ENCODE data around the gene CISH. TPM values are rescaled to one million over a fixed set of nuclear protein-coding genes. Genes with fewer than 3 reads are reported as not detected.
A peak's percentile ranks its signal among the peaks of the same experiment; 100 is the strongest.

CISH gene
- 8.4 and 8.6 TPM in 2 replicates for total RNA-seq (2014; rRNA removed; shearing (Covaris generic))

- DNase-seq, result peak; percentile 96 to 97
- H3K27ac ChIP-seq, result peak within 1 kb of the TSS; percentile 66
- H3K9me3 ChIP-seq (replicated peaks), result no peaks in the 10 kb centered on the region
- H3K27me3 ChIP-seq, result no peaks in the 10 kb centered on the region
- H3K4me3 ChIP-seq, result peak within 1 kb of the TSS; percentile 69
- peaks cover 3% of the 10 kb centered on the region for H3K36me3 ChIP-seq
- H3K4me1 ChIP-seq, result peaks cover 3% of the 10 kb centered on the region
Measured at GRCh38 chr3:50611464-50612233, at the start of gene CISH. TSS of gene CISH (minus strand) at chr3:50611774. CDS start at chr3:50611650, 124 bp downstream.

- no peaks in the 10 kb centered on the region for H3K4me1 ChIP-seq
- no peak overlapping the region for H3K27ac ChIP-seq
- DNase-seq, result no peak
- no peaks in the 10 kb centered on the region for H3K27me3 ChIP-seq
- H3K4me3 ChIP-seq, result no peak overlapping the region
- no peaks in the 10 kb centered on the region for H3K9me3 ChIP-seq (replicated peaks)
- no peaks in the 10 kb centered on the region for H3K36me3 ChIP-seq
Measured at GRCh38 chr3:50660386-50660785, 48.8 kb upstream of the CISH start.

GRCh38 chr3:50658831-50659230 lies 47.3 kb upstream of the CISH start:
- no peak for DNase-seq
- Histone ChIP-seq H3K27ac (no peak overlapping the region), H3K36me3 (no peaks in the 10 kb centered on the region), H3K4me1 (no peaks in the 10 kb centered on the region), H3K9me3 (replicated peaks) (no peaks in the 10 kb centered on the region), H3K27me3 (no peaks in the 10 kb centered on the region), H3K4me3 (no peak overlapping the region)

DNA sequence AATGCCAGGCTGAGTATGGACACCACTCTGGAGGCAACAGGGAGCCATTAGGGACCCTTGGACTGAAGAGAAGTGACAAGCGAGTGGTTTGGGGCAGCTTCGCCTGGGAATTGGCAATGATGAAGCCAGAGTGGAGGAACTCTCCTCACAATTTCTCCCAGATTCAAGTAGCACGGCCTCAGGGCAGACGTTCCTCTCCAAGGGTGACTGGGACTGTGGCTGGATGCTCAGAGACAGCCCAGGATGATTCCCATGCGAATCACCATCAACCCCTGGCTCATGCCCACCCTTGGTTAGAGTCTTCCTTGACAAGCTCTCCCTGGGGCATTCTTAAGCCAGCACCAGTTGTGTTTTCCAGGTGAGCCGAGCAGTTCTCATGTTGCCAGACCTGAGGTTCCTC lies 46.8 kb upstream of the CISH start:
- Histone ChIP-seq H3K4me1 (no peaks in the 10 kb centered on the region), H3K9me3 (replicated peaks) (no peaks in the 10 kb centered on the region), H3K27me3 (no peaks in the 10 kb centered on the region), H3K4me3 (no peak overlapping the region), H3K27ac (no peak overlapping the region), H3K36me3 (no peaks in the 10 kb centered on the region)
- DNase-seq, result no peak

GRCh38 chr3:50657816-50658215 lies 46.2 kb upstream of the CISH start:
- Histone ChIP-seq H3K27me3 (no peaks in the 10 kb centered on the region), H3K27ac (no peak overlapping the region), H3K36me3 (no peaks in the 10 kb centered on the region), H3K4me1 (no peaks in the 10 kb centered on the region), H3K9me3 (replicated peaks) (no peaks in the 10 kb centered on the region), H3K4me3 (no peak overlapping the region)
- DNase-seq, result no peak

- Histone ChIP-seq H3K4me3 (no peak overlapping the region), H3K4me1 (no peaks in the 10 kb centered on the region), H3K27me3 (no peaks in the 10 kb centered on the region), H3K9me3 (replicated peaks) (no peaks in the 10 kb centered on the region), H3K36me3 (no peaks in the 10 kb centered on the region), H3K27ac (no peak overlapping the region)
- no peak for DNase-seq
Measured at GRCh38 chr3:50657407-50657806, 45.8 kb upstream of the CISH start.

DNA sequence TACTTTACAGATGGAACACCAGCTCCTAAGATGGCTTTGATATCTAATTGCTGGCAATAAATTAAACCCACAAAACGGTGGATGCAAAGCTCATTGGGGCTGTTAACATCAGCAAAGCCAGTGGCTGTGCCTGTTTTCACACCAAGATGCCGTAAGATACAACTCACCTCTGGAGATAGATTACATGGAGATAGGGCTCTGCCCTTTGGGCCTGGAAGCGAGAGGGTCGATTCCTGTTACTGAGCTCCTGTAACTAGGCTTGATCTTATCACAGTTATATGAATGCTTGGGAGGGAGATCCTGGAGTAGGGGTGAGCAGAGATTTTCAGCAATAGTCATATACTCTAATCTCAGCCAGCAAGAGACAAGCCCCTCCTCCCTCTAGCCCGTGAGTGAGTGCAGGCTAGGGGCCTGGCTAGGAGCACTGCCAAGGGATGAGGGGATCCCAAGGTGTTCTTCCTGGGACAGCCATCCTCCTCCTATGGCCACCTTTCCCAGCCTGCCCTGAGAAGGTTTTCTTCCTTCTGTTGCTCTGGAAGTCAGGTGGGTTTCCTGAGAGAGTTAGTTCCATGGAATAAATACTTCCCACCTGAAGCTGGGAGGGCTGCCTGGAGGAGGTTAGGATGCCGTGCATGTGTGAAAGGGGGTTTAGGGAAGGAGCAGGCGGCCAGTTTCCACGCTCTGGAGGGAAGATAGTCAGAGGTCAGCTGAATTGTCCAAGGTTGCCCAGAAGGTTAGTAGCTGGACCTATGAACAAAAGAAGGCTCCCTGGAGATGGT lies 45.0 kb upstream of the CISH start:
- Histone ChIP-seq H3K27ac (no peak overlapping the region), H3K4me1 (no peaks in the 10 kb centered on the region), H3K9me3 (replicated peaks) (no peaks in the 10 kb centered on the region), H3K4me3 (no peak overlapping the region), H3K27me3 (no peaks in the 10 kb centered on the region), H3K36me3 (no peaks in the 10 kb centered on the region)
- no peak for DNase-seq

- no peak overlapping the region for H3K4me3 ChIP-seq
- H3K27me3 ChIP-seq, result no peaks in the 10 kb centered on the region
- H3K36me3 ChIP-seq, result no peaks in the 10 kb centered on the region
- no peak for DNase-seq
- no peak overlapping the region for H3K27ac ChIP-seq
- H3K4me1 ChIP-seq, result no peaks in the 10 kb centered on the region
- H3K9me3 ChIP-seq (replicated peaks), result no peaks in the 10 kb centered on the region
Measured at GRCh38 chr3:50655009-50655830, 43.6 kb upstream of the CISH start.

DNA sequence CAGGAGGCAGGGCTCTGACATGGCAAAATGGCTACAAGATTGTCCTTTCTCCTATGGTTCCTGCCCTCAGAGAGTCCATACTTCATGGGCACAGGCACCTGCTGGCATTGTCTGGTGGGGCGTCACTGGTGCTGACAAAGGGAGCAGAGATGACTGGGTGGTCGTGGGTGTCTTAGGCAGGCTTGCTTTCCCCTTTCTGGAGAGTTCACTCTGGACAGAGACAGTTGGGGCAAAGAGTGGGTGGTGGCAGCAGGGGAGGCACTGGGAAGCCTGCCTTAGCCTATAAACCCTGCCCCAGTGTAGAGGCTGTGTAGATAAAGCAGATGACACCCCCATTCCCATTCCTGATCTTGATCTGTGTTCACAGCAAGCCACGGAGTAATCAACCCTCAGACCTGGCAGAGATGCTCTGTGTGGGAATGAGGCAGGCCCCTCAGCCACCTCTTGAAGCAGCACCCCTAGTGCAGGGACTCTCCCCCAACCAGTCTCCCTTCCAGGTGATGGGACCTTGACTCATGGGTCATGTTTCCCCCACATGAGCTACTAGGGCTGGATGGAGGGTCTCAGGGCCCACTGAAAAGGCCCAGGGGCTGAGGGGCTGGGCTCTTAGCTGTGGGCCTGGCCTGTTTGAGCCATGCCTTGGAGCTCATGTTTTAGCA lies 42.5 kb upstream of the CISH start:
- no peaks in the 10 kb centered on the region for H3K4me1 ChIP-seq
- H3K9me3 ChIP-seq (replicated peaks), result no peaks in the 10 kb centered on the region
- no peak overlapping the region for H3K27ac ChIP-seq
- no peak overlapping the region for H3K4me3 ChIP-seq
- H3K27me3 ChIP-seq, result no peaks in the 10 kb centered on the region
- DNase-seq, result no peak
- H3K36me3 ChIP-seq, result no peaks in the 10 kb centered on the region

- H3K27ac ChIP-seq, result no peak overlapping the region
- DNase-seq, result peak; percentile 40 to 55
Measured at GRCh38 chr3:50652709-50653108, 41.1 kb upstream of the CISH start.

DNA sequence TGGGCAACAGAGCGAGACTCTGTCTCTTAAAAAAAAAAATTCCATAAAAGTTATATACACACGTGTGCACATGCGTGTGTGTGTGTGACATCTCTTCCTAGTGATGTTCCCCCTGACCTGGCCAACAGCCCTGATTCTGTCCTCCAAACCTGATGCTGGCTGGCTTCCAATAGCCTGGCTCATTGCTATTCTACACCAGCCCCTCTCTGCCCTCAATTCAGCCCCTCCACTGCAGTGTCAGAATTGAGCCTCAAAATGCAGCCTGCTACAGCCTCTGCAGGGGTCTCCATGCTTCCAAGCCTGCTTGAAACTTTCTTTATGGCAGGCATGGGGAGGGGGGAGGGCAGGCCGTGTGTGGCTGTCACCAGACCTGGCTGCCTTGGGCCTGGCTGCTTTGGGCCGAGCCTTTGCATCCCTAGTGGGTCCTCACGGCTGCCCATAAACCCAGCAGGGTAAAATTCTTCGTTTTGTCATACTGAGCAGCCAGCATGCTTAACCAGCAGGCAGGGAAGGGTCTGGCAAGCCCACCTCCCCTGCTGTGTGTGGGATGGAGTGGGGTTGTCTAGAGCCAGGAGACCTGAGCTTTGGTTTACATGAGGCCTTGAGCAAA lies 40.5 kb upstream of the CISH start:
- Histone ChIP-seq H3K4me3 (no peak overlapping the region), H3K36me3 (no peaks in the 10 kb centered on the region), H3K4me1 (no peaks in the 10 kb centered on the region), H3K9me3 (replicated peaks) (no peaks in the 10 kb centered on the region), H3K27ac (no peak overlapping the region), H3K27me3 (no peaks in the 10 kb centered on the region)
- DNase-seq, result no peak

More at GRCh38 chr3:50652709-50653108, 41.1 kb upstream of the CISH start:
- Histone ChIP-seq H3K9me3 (replicated peaks) (no peaks in the 10 kb centered on the region), H3K27me3 (no peaks in the 10 kb centered on the region), H3K36me3 (no peaks in the 10 kb centered on the region), H3K4me3 (no peak overlapping the region), H3K4me1 (no peaks in the 10 kb centered on the region)

- Histone ChIP-seq H3K27ac (no peak overlapping the region), H3K36me3 (no peaks in the 10 kb centered on the region), H3K4me3 (no peak overlapping the region), H3K9me3 (replicated peaks) (no peaks in the 10 kb centered on the region), H3K4me1 (no peaks in the 10 kb centered on the region), H3K27me3 (no peaks in the 10 kb centered on the region)
- no peak for DNase-seq
Measured at GRCh38 chr3:50651445-50651844, 39.9 kb upstream of the CISH start.

DNA sequence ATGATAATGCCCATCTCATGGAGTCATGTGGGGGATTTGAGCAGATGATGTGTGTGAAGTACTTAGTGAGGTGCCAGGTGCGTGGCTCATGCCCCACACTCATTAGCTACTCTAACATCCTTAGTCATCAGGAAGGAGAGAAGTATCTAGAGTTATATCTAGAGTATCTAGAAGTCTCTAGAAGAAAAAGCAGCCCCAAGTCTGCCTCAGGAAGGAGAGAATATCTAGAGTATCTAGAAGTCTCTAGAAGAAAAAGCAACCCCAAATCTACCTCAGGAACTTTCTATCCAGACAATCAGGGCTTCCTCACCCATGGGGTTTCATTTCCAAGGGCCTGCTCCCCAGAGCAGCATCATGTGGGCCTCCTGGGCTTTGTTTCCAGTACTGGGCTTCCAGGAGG lies 38.4 kb upstream of the CISH start:
- no peaks in the 10 kb centered on the region for H3K36me3 ChIP-seq
- DNase-seq, result no peak

DNA sequence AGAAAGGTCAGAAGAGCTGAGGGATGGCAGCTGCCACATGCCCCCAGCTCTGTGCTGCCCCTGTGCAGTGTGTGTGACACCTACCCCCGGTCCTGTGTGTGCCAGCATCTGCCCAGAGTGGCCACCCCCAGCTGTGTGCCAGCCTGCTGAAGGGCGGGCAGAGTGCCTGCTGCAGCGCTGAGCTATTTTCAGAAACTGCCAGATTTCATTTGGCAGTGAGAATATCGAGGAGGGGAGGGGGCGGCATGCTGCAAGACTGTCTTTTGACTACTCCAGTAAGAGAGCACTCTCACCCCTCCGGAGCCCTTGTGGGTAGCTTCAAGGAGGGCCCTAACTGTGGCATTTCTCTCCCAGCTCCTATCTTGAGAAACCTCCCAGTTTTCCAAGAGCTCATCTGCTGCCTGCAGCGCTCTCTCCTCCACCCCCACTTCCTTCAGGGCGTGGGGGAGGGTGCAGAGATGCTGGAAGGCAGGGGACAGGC lies 37.9 kb upstream of the CISH start:
- Histone ChIP-seq H3K4me3 (no peak overlapping the region), H3K9me3 (replicated peaks) (no peaks in the 10 kb centered on the region), H3K4me1 (no peaks in the 10 kb centered on the region), H3K27ac (no peak overlapping the region), H3K27me3 (no peaks in the 10 kb centered on the region), H3K36me3 (no peaks in the 10 kb centered on the region)
- no peak for DNase-seq

More for the DNA sequence above, 38.4 kb upstream of the CISH start:
- H3K4me3 ChIP-seq, result no peak overlapping the region
- no peaks in the 10 kb centered on the region for H3K4me1 ChIP-seq
- no peaks in the 10 kb centered on the region for H3K9me3 ChIP-seq (replicated peaks)
- no peaks in the 10 kb centered on the region for H3K27me3 ChIP-seq
- H3K27ac ChIP-seq, result no peak overlapping the region

Data from SJCRH30 (cell line).